Glutamatergic neuron (in vitro differentiated cells): ENCODE results near the gene PRKD2. TPM values are rescaled to one million over a fixed set of nuclear protein-coding genes. Genes with fewer than 3 reads are reported as not detected.

Experiments used
- DNase-seq: peaks from one replicate; pipeline ENCODE4 v3.0.0; 2022
- H3K27ac Mint-ChIP-seq: one replicate; pipeline ENCODE4 v1.8.0; 2020; ENCODE audit warnings: mild to moderate bottlenecking, mixed read lengths, inconsistent platforms; ENCODE audit not compliant: unreplicated experiment
- H3K27me3 Mint-ChIP-seq: one replicate; pipeline ENCODE4 v1.8.0; 2020; ENCODE audit warnings: mild to moderate bottlenecking, moderate library complexity, mixed read lengths, inconsistent platforms; ENCODE audit not compliant: unreplicated experiment
- H3K36me3 Mint-ChIP-seq: one replicate; pipeline ENCODE4 v1.8.0; 2020; ENCODE audit warnings: mild to moderate bottlenecking, mixed read lengths, inconsistent platforms; ENCODE audit not compliant: unreplicated experiment
- H3K4me1 Mint-ChIP-seq: one replicate; pipeline ENCODE4 v1.8.0; 2020; ENCODE audit warnings: mild to moderate bottlenecking, low read depth, mixed read lengths, inconsistent platforms; ENCODE audit not compliant: unreplicated experiment
- H3K4me3 Mint-ChIP-seq: one replicate; pipeline ENCODE4 v1.8.0; 2020; ENCODE audit warnings: mild to moderate bottlenecking, mixed read lengths, inconsistent platforms; ENCODE audit not compliant: unreplicated experiment
- H3K9me3 Mint-ChIP-seq: one replicate; pipeline ENCODE4 v1.8.0; 2020; ENCODE audit warnings: mild to moderate bottlenecking, moderate library complexity, mixed read lengths, inconsistent platforms; ENCODE audit not compliant: unreplicated experiment
- CTCF ChIP-seq: fragments of 200-600 bp; sonication (generic); IDR thresholded peaks from one replicate; pipeline ENCODE4 v1.5.0; 2021; ENCODE audit not compliant: partially characterized antibody, unreplicated experiment
- total RNA-seq: library from RNA; stranded (reverse); fragmentation: NEBNext Ultra II Directional; extraction: Animal tissue kit (Norgen Biotek cat#: 25700); gene quantifications from one replicate; pipeline ENCODE4 v1.2.1, GENCODE V29; 2021; ENCODE audit not compliant: unreplicated experiment

PRKD2 gene
- total RNA-seq, 1 donor from 2014 or later, result 54.7 TPM

DNA sequence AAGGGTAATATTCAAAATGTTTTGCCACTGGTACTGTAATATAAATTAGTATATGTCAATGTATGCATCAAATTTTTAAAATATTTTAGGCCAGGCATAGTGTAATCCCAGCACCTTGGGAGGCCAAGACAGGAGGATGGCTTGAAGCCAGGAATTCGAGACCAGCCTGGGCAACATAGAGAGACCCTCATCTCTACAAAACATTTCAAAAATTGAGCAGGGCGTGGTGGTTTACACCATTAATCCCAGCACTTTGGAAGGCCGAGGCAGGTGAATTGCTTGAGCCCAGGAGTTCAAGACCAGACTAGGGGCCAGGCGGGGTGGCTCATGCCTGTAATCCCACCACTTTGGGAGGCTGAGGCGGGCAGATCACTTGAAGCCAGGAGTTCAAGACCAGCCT, 43.4 kb upstream of the PRKD2 start:
- Mint-ChIP-seq H3K36me3 (no peaks in the 10 kb centered on the region), H3K9me3 (peaks cover 4% of the 10 kb centered on the region), H3K27ac (no peak overlapping the region), H3K4me3 (no peak overlapping the region), H3K27me3 (peaks cover 7% of the 10 kb centered on the region), H3K4me1 (peaks cover 10% of the 10 kb centered on the region)
- TF ChIP-seq CTCF, result no peak
- DNase-seq, result no peak

GRCh38 chr19:46759817-46760333, 43.0 kb upstream of the PRKD2 start:
- Mint-ChIP-seq H3K9me3 (peaks cover 4% of the 10 kb centered on the region), H3K4me3 (peak overlapping the region; percentile 42), H3K36me3 (no peaks in the 10 kb centered on the region), H3K27me3 (peaks cover 4% of the 10 kb centered on the region), H3K4me1 (peaks cover 10% of the 10 kb centered on the region), H3K27ac (no peak overlapping the region)
- no peak for TF ChIP-seq CTCF
- DNase-seq, result no peak

DNA sequence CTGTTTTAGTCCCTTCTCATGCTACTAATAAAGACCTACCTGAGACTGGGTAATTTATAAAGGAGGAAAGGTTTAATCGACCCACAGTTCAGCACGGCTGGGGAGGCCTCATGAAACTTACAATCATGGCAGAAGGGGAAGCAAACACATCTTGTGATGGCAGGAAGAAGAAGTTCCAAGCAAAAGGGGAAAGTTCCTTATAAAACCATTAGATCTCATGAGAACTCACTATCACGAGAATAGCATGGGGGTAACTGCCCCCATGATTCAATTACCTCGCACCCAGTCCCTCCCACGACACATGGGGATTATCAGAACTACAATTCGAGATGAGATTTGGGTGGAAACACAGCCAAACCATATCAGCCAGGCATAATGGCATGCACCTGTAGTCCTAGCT, 42.3 kb upstream of the PRKD2 start:
- Mint-ChIP-seq H3K9me3 (peaks cover 4% of the 10 kb centered on the region), H3K4me3 (no peak overlapping the region), H3K27me3 (peaks cover 4% of the 10 kb centered on the region), H3K27ac (no peak overlapping the region), H3K36me3 (no peaks in the 10 kb centered on the region), H3K4me1 (peaks cover 10% of the 10 kb centered on the region)
- DNase-seq, result no peak
- TF ChIP-seq CTCF, result no peak

GRCh38 chr19:46756544-46756888, 39.6 kb upstream of the PRKD2 start:
- H3K9me3 Mint-ChIP-seq, result peaks cover 2% of the 10 kb centered on the region
- no peak for DNase-seq
- H3K36me3 Mint-ChIP-seq, result no peaks in the 10 kb centered on the region
- H3K27me3 Mint-ChIP-seq, result peaks cover 7% of the 10 kb centered on the region
- H3K4me3 Mint-ChIP-seq, result no peak overlapping the region
- peaks cover 14% of the 10 kb centered on the region for H3K4me1 Mint-ChIP-seq
- no peak for TF ChIP-seq CTCF
- H3K27ac Mint-ChIP-seq, result no peak overlapping the region

DNA sequence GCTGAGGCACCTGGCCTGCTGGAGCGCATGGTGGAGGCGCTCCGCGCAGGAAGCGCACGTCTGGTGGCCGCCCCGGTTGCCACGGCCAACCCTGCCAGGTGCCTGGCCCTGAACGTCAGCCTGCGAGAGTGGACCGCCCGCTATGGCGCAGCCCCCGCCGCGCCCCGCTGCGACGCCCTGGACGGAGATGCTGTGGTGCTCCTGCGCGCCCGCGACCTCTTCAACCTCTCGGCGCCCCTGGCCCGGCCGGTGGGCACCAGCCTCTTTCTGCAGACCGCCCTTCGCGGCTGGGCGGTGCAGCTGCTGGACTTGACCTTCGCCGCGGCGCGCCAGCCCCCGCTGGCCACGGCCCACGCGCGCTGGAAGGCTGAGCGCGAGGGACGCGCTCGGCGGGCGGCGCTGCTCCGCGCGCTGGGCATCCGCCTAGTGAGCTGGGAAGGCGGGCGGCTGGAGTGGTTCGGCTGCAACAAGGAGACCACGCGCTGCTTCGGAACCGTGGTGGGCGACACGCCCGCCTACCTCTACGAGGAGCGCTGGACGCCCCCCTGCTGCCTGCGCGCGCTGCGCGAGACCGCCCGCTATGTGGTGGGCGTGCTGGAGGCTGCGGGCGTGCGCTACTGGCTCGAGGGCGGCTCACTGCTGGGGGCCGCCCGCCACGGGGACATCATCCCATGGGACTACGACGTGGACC, 39.1 kb upstream of the PRKD2 start:
- no peaks in the 10 kb centered on the region for H3K36me3 Mint-ChIP-seq
- no peak for DNase-seq
- no peak overlapping the region for H3K27ac Mint-ChIP-seq
- TF ChIP-seq CTCF, result no peak
- peaks cover 14% of the 10 kb centered on the region for H3K4me1 Mint-ChIP-seq
- H3K9me3 Mint-ChIP-seq, result peaks cover 2% of the 10 kb centered on the region
- peaks cover 7% of the 10 kb centered on the region for H3K27me3 Mint-ChIP-seq
- no peak overlapping the region for H3K4me3 Mint-ChIP-seq
